IgD-negative memory B cell (primary cell): ENCODE data around the gene ADCY4. TPM values are rescaled to one million over a fixed set of nuclear protein-coding genes. Genes with fewer than 3 reads are reported as not detected.

Source experiments
- H3K27ac Mint-ChIP-seq, 3 donors: one replicate each; pipeline ENCODE4 v1.8.0; 2020 to 2022; ENCODE audit warnings: mild to moderate bottlenecking in 3 of 3, mixed read lengths in 3 of 3, moderate library complexity in 1 of 3
- H3K27me3 Mint-ChIP-seq: one replicate; pipeline ENCODE4 v1.8.0; 2021; ENCODE audit warnings: mixed read lengths
- H3K36me3 Mint-ChIP-seq: one replicate; pipeline ENCODE4 v1.8.0; 2020; ENCODE audit warnings: mild to moderate bottlenecking, mixed read lengths
- H3K4me1 Mint-ChIP-seq, 3 donors: one replicate each; pipeline ENCODE4 v1.8.0; 2020 to 2022; ENCODE audit warnings: mixed read lengths in 3 of 3, mild to moderate bottlenecking in 1 of 3
- H3K4me3 Mint-ChIP-seq, 4 donors: one replicate each; pipeline ENCODE4 v1.8.0; 2020 to 2022; ENCODE audit warnings: mild to moderate bottlenecking in 4 of 4, mixed read lengths in 4 of 4, moderate library complexity in 3 of 4
- H3K9me3 Mint-ChIP-seq, 3 donors: one replicate each; pipeline ENCODE4 v1.8.0; 2020 to 2021; ENCODE audit warnings: mixed read lengths in 3 of 3, mild to moderate bottlenecking in 1 of 3
- polyA plus RNA-seq: library from polyadenylated mRNA; unstranded; fragments of 300-500 nt; fragmentation: Illumina TruSeq; gene quantifications from one replicate; pipeline ENCODE4 v1.2.3, GENCODE V29; 2021

Gene ADCY4
- polyA plus RNA-seq, 1 donor from 2014 or later, result 0.75 TPM

- H3K36me3 Mint-ChIP-seq, result no peaks in the 10 kb centered on the region
- peak overlapping the region in 1 of 4 donors; percentile 49 for H3K4me3 Mint-ChIP-seq
- H3K27me3 Mint-ChIP-seq, result no peaks in the 10 kb centered on the region
- H3K27ac Mint-ChIP-seq, result no peak overlapping the region
- H3K9me3 Mint-ChIP-seq, result no peaks in the 10 kb centered on the region
- H3K4me1 Mint-ChIP-seq, result peaks cover 7 to 12% (median 11%) of the 10 kb centered on the region in 3 donors
Observed at GRCh38 chr14:24292118-24292807, 42.6 kb downstream of the ADCY4 start.

- peaks cover under 1 to 5% (median 5%) of the 10 kb centered on the region in 3 donors for H3K4me1 Mint-ChIP-seq
- H3K27me3 Mint-ChIP-seq, result no peaks in the 10 kb centered on the region
- H3K4me3 Mint-ChIP-seq, result no peak overlapping the region
- H3K9me3 Mint-ChIP-seq, result no peaks in the 10 kb centered on the region
- H3K36me3 Mint-ChIP-seq, result no peaks in the 10 kb centered on the region
- H3K27ac Mint-ChIP-seq, result peak overlapping the region in 1 of 3 donors; percentile 14
Observed at GRCh38 chr14:24291446-24292117, 43.3 kb downstream of the ADCY4 start.

- H3K4me1 Mint-ChIP-seq, result peaks cover 0 to 3% (median 2%) of the 10 kb centered on the region in 3 donors
- no peaks in the 10 kb centered on the region for H3K36me3 Mint-ChIP-seq
- H3K27ac Mint-ChIP-seq, result no peak overlapping the region
- no peaks in the 10 kb centered on the region for H3K9me3 Mint-ChIP-seq
- H3K4me3 Mint-ChIP-seq, result no peak overlapping the region
- no peaks in the 10 kb centered on the region for H3K27me3 Mint-ChIP-seq
Observed at GRCh38 chr14:24290746-24291145, 44.1 kb downstream of the ADCY4 start.

- no peaks in the 10 kb centered on the region for H3K27me3 Mint-ChIP-seq
Observed at GRCh38 chr14:24289649-24290280, 45.1 kb downstream of the ADCY4 start.

GRCh38 chr14:24286996-24287395 lies 47.9 kb downstream of the ADCY4 start:
- Mint-ChIP-seq H3K4me1 (peaks cover 0 to 3% (median 0%) of the 10 kb centered on the region in 3 donors), H3K4me3 (no peak overlapping the region), H3K36me3 (no peaks in the 10 kb centered on the region), H3K27me3 (no peaks in the 10 kb centered on the region), H3K27ac (no peak overlapping the region), H3K9me3 (no peaks in the 10 kb centered on the region)

More at GRCh38 chr14:24289649-24290280, 45.1 kb downstream of the ADCY4 start:
- peak overlapping the region in 1 of 3 donors; percentile 33 for H3K27ac Mint-ChIP-seq
- H3K4me3 Mint-ChIP-seq, result no peak overlapping the region
- H3K4me1 Mint-ChIP-seq, result peaks cover 0 to 3% (median 0%) of the 10 kb centered on the region in 3 donors
- no peaks in the 10 kb centered on the region for H3K36me3 Mint-ChIP-seq
- H3K9me3 Mint-ChIP-seq, result no peaks in the 10 kb centered on the region

- Mint-ChIP-seq H3K27ac (no peak overlapping the region), H3K9me3 (no peaks in the 10 kb centered on the region), H3K4me3 (no peak overlapping the region), H3K4me1 (peaks cover 6 to 15% (median 11%) of the 10 kb centered on the region in 3 donors), H3K36me3 (no peaks in the 10 kb centered on the region), H3K27me3 (no peaks in the 10 kb centered on the region)
Observed at GRCh38 chr14:24285351-24285750, 49.5 kb downstream of the ADCY4 start.

- H3K27me3 Mint-ChIP-seq, result peaks cover 2% of the 10 kb centered on the region
- H3K4me3 Mint-ChIP-seq, result no peak overlapping the region
- H3K4me1 Mint-ChIP-seq, result peaks cover 13 to 20% (median 17%) of the 10 kb centered on the region in 3 donors
- H3K27ac Mint-ChIP-seq, result no peak overlapping the region
- no peaks in the 10 kb centered on the region for H3K9me3 Mint-ChIP-seq
- no peaks in the 10 kb centered on the region for H3K36me3 Mint-ChIP-seq
Observed at GRCh38 chr14:24284501-24285035, 50.3 kb downstream of the ADCY4 start.

- Mint-ChIP-seq H3K4me3 (no peak overlapping the region), H3K9me3 (no peaks in the 10 kb centered on the region), H3K4me1 (peaks cover 19 to 26% (median 23%) of the 10 kb centered on the region in 3 donors), H3K36me3 (no peaks in the 10 kb centered on the region), H3K27ac (no peak overlapping the region), H3K27me3 (peaks cover 3% of the 10 kb centered on the region)
Observed at GRCh38 chr14:24283796-24284460, 50.9 kb downstream of the ADCY4 start.

GRCh38 chr14:24282736-24283135 lies 52.1 kb downstream of the ADCY4 start:
- Mint-ChIP-seq H3K9me3 (peaks cover 0 to 5% (median 0%) of the 10 kb centered on the region in 3 donors), H3K36me3 (peaks cover 3% of the 10 kb centered on the region), H3K27me3 (peaks cover 3% of the 10 kb centered on the region), H3K4me1 (peaks cover 31 to 37% (median 34%) of the 10 kb centered on the region in 3 donors), H3K27ac (no peak overlapping the region), H3K4me3 (no peak overlapping the region)

GRCh38 chr14:24281636-24282035 lies 53.2 kb downstream of the ADCY4 start:
- H3K4me3 Mint-ChIP-seq, result no peak overlapping the region
- H3K36me3 Mint-ChIP-seq, result peaks cover 3% of the 10 kb centered on the region
- peak overlapping the region; percentile 33 to 96 (median 66) for H3K27ac Mint-ChIP-seq
- peaks cover 41 to 47% (median 41%) of the 10 kb centered on the region in 3 donors for H3K4me1 Mint-ChIP-seq
- peaks cover 3% of the 10 kb centered on the region for H3K27me3 Mint-ChIP-seq
- H3K9me3 Mint-ChIP-seq, result peaks cover 0 to 5% (median 0%) of the 10 kb centered on the region in 3 donors

- Mint-ChIP-seq H3K27me3 (peaks cover 3% of the 10 kb centered on the region), H3K9me3 (peaks cover 0 to 5% (median 0%) of the 10 kb centered on the region in 3 donors), H3K36me3 (peaks cover 3% of the 10 kb centered on the region), H3K4me1 (peaks cover 41 to 48% (median 44%) of the 10 kb centered on the region in 3 donors), H3K27ac (peak overlapping the region; percentile 83 to 95 (median 90)), H3K4me3 (peak overlapping the region in 1 of 4 donors; percentile 38)
Observed at GRCh38 chr14:24280797-24281460, 53.9 kb downstream of the ADCY4 start.

- Mint-ChIP-seq H3K27ac (peak overlapping the region; percentile 90 to 95 (median 94)), H3K9me3 (peaks cover 0 to 5% (median 0%) of the 10 kb centered on the region in 3 donors), H3K4me1 (peaks cover 41 to 53% (median 47%) of the 10 kb centered on the region in 3 donors), H3K4me3 (peak overlapping the region in 3 of 4 donors; percentile 59 to 83 (median 71)), H3K27me3 (peaks cover 3% of the 10 kb centered on the region), H3K36me3 (peaks cover 3% of the 10 kb centered on the region)
Observed at GRCh38 chr14:24279301-24280186, 55.3 kb downstream of the ADCY4 start.

GRCh38 chr14:24278424-24278823 lies 56.4 kb downstream of the ADCY4 start:
- H3K4me3 Mint-ChIP-seq, result peak overlapping the region in 2 of 4 donors; percentile 36 to 63
- H3K27me3 Mint-ChIP-seq, result peaks cover 3% of the 10 kb centered on the region
- peaks cover 0 to 5% (median 0%) of the 10 kb centered on the region in 3 donors for H3K9me3 Mint-ChIP-seq
- H3K36me3 Mint-ChIP-seq, result peaks cover 3% of the 10 kb centered on the region
- H3K27ac Mint-ChIP-seq, result peak overlapping the region; percentile 90 to 95 (median 94)
- H3K4me1 Mint-ChIP-seq, result peaks cover 51 to 63% (median 53%) of the 10 kb centered on the region in 3 donors
